NCI-H128 (cell line): Measurements from ENCODE around the gene MTERF1.
"Not testable (repeated sequence)": the region's sequence is repeated elsewhere in the genome, so short reads cannot be mapped to it uniquely, and the experiment has no call there.

ENCODE experiments used
- DNase-seq: peaks from one replicate; lab custom pipeline; 2025; ENCODE audit not compliant: unreplicated experiment; lab: John Stamatoyannopoulos, UW

The MTERF1 gene

GRCh38 chr7:91880413-91881241 lies at the start of gene MTERF1:
TSS of gene MTERF1 (minus strand) at chr7:91880702. CDS start at chr7:91880083, 619 bp downstream.
- peak; percentile 87 for DNase-seq

- no peak for DNase-seq
These were observed 49.0 kb upstream of the MTERF1 start for GRCh38 chr7:91929463-91929862.

GRCh38 chr7:91927912-91928311 lies 47.4 kb upstream of the MTERF1 start:
- no peak for DNase-seq

GRCh38 chr7:91922857-91923256 lies 42.4 kb upstream of the MTERF1 start:
- DNase-seq = no peak

- no peak for DNase-seq
These were observed 37.9 kb upstream of the MTERF1 start for GRCh38 chr7:91918356-91918755.

GRCh38 chr7:91916051-91916440 lies 35.5 kb upstream of the MTERF1 start:
- DNase-seq = no peak

GRCh38 chr7:91915401-91916050 lies 35.0 kb upstream of the MTERF1 start:
- DNase-seq = no peak

- no peak for DNase-seq
These were observed 33.1 kb upstream of the MTERF1 start for GRCh38 chr7:91913612-91914011.

- DNase-seq = no peak
These were observed 32.0 kb upstream of the MTERF1 start for GRCh38 chr7:91912494-91912893.

- no peak for DNase-seq
These were observed 30.6 kb upstream of the MTERF1 start for GRCh38 chr7:91911121-91911520.

- DNase-seq = no peak
These were observed 29.7 kb upstream of the MTERF1 start for GRCh38 chr7:91910171-91910570.

GRCh38 chr7:91899563-91899962 lies 19.1 kb upstream of the MTERF1 start:
- DNase-seq = no peak

- no peak for DNase-seq
These were observed 17.9 kb upstream of the MTERF1 start for GRCh38 chr7:91898240-91898992.

GRCh38 chr7:91894781-91895480 lies 14.4 kb upstream of the MTERF1 start:
- DNase-seq = no peak

GRCh38 chr7:91893699-91894098 lies 13.2 kb upstream of the MTERF1 start:
- not testable (repeated sequence) for DNase-seq

- no peak for DNase-seq
These were observed 12.4 kb upstream of the MTERF1 start for GRCh38 chr7:91892821-91893340.

- DNase-seq = no peak
These were observed 11.7 kb upstream of the MTERF1 start for GRCh38 chr7:91892099-91892705.

- not testable (repeated sequence) for DNase-seq
These were observed 8.0 kb upstream of the MTERF1 start for GRCh38 chr7:91888271-91889175.
